GM12864 (cell line): ENCODE measurements around the gene SHC3.

Experiments used
- DNase-seq: peaks from one replicate; pipeline ENCODE4 v3.0.0-alpha.2; 2011; ENCODE audit warnings: low read depth
- H3K4me3 ChIP-seq: 2 replicates; pipeline ENCODE4 v1.5.1; 2011; ENCODE audit warnings: mild to moderate bottlenecking, low read depth, low read length, control low read depth
- TF ChIP-seq, protein P1 (sequence below): IDR thresholded peaks from 2 replicates; pipeline ENCODE4 v1.5.1; 2011; ENCODE audit warnings: low read depth, mild to moderate bottlenecking, moderate library complexity, low read length, control low read depth, inconsistent platforms; ENCODE audit errors: missing control alignments

Gene SHC3

DNA sequence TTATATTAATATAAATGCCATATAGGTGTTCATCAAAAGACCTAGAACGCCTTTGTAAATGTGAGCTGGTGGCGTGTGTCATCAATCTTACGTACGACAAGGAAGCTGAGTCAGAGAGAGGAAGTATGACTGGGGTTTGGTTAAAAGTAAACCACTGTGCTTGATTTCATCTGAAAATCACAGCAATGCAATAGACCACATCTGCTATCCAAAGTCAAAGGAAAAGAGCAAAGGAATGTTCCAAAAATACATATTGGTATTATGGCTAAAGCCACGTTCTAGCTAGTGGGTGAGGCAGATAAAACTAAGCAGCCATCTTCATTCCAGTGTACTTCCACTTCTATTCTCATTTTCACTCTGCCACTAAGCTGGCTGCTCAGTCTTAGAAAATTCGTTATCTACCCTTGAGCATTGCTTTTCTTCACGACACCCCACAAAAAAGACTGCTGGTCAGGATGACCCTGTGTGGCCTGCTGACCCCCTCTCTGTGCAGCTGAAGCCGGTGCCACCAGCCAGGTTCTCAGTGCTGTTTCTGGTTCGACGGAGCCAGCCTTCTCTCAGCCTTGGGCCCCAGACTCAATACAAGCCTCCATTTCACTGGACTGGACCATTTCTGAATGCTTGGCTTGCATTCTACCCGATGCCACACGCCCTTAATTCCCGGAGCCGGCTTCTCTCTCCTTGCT, 23.8 kb downstream of the SHC3 start:
- no peak overlapping the region for H3K4me3 ChIP-seq
- no peak for DNase-seq

DNA sequence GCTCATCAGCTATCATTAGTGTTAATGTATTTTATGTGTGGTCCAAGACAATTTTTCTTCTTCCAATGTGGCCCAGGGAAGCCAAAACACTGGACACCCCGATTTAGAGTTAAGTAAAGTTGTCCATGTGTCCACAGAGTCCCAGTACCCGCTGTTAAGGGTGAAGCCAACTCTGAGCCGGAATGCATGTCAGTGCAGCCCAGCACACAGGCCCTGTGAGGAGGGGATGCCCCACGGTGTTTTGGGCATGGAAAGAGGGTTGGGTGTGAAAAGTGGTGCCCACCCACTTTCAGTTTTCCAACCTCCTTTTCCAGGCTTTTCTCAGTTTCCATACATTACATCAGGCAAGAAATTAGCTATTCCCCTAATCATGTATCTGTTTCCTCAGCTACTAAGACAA, 24.4 kb downstream of the SHC3 start:
- no peak for DNase-seq
- TF ChIP-seq, protein P1, sequence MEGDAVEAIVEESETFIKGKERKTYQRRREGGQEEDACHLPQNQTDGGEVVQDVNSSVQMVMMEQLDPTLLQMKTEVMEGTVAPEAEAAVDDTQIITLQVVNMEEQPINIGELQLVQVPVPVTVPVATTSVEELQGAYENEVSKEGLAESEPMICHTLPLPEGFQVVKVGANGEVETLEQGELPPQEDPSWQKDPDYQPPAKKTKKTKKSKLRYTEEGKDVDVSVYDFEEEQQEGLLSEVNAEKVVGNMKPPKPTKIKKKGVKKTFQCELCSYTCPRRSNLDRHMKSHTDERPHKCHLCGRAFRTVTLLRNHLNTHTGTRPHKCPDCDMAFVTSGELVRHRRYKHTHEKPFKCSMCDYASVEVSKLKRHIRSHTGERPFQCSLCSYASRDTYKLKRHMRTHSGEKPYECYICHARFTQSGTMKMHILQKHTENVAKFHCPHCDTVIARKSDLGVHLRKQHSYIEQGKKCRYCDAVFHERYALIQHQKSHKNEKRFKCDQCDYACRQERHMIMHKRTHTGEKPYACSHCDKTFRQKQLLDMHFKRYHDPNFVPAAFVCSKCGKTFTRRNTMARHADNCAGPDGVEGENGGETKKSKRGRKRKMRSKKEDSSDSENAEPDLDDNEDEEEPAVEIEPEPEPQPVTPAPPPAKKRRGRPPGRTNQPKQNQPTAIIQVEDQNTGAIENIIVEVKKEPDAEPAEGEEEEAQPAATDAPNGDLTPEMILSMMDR, result no peak
- no peak overlapping the region for H3K4me3 ChIP-seq

More for the DNA sequence above, 23.8 kb downstream of the SHC3 start:
- TF ChIP-seq, protein P1, result no peak

DNA sequence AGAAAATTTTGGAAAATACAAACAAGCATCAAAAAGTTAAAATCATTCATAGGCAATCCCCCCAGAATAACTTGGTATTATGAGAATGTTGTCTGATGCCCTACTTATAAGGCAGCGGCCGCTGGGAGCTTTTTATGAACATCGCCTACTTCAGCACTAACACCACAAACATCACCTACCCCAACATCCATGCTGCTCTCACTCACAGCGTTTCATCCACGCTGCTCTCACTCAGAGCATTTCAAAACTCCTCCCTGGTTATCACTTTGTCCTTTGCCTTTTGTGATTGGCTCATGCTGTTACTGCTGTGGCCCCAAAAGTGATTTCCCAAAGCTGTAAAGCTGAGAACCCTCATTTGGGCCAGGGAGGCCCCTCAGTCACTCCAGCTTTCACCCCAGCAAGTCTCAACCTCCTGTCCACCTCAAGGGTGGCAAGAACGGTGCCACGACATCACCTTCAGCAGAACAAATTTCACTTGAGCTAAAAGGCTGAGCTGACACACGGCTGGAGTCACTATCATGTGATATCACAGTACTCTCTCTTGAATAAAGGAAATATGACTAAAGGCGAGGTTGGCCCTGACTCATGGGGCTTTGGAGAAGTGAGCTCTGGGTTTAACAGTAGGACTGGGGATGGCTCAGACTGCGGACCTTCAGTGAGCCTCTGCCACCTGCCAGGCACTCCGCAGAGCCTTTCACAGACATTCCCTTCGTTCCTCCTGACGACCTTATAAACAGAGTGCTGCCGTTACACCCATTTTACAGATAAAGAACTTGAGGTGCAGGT, 25.2 kb downstream of the SHC3 start:
- DNase-seq, result no peak
- H3K4me3 ChIP-seq, result no peak overlapping the region

DNA sequence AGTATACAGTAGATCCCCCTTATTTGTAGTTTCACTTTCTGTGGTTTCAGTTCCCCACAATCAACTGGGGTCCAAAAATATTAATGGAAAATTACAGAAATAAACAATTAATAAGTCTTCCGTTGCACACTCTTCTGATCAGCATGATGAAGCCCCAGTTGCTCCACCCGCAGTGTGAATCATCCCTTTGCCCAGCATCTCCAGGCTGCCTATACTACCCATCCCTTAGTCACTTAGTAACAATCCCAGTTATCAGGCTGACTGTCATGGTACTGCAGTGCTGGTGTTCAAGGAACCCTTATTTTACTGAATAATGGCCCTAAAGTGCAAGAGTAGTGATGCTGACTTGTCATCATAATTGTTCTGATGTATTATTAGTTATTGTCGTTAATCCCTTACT, 28.9 kb downstream of the SHC3 start:
- TF ChIP-seq, protein P1, result no peak
- no peak overlapping the region for H3K4me3 ChIP-seq
- no peak for DNase-seq

More for the DNA sequence above, 25.2 kb downstream of the SHC3 start:
- TF ChIP-seq, protein P1, result no peak

DNA sequence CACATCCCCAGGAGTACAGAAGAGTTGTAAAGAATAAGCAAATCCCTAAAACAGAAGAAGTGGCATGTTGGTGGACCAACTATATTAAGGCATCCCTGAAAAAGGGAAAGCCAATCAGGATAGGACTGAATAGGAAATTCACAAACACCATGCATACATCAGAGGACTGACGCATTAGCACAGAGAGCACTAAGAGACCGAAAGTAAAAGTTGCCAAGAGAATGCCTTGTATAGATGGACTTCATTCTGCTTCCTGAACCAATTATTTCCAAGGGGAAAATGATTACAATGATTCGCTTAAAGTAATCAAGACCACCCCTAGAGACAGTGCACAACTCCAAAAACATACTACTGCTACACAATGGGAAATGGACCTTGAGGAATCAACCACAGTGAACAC, 33.5 kb downstream of the SHC3 start:
- H3K4me3 ChIP-seq, result no peak overlapping the region
- TF ChIP-seq, protein P1, result no peak
- DNase-seq, result no peak

DNA sequence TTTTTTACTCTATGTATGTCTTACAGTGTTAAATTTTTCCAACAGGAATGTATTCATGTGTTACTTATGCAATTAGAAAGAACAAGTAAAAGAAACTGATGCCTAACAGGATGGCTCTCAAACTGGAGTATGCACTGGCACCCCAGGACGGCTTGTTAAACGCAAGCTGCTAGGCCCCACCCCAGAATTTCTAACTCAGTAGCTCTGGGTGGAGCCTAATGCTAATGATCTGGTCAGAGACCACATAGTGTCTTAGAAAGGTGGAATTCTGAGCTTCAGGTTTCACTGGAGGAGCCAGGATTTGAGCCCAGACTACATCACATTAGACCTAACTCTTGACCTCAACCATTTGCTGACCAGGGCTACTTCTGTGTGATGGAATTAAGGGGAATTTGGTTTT, 34.4 kb downstream of the SHC3 start:
- H3K4me3 ChIP-seq, result no peak overlapping the region
- TF ChIP-seq, protein P1, result no peak
- no peak for DNase-seq

DNA sequence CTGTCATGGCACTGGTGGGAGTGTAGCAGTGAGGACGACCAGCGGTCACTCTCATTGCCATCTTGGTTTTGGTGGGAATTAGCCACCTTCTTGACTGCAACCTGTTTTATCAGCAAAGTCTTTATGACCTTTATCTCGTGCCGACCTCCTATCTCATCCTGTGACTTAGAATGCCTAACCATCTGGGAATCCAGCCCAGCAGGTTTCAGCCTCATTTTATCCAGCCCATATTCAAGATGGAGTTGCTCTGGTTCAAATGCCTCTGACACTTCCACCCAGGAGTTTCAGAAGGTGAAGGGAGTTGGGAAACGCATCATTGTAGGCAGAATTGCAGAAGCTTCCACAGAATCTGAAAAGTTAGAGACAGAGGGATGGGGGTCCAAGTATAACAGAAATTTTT, 35.4 kb downstream of the SHC3 start:
- TF ChIP-seq, protein P1, result no peak
- no peak for DNase-seq
- H3K4me3 ChIP-seq, result no peak overlapping the region
